Measurements from ENCODE around the gene ASIC2.

The ASIC2 gene

GRCh38 chr17:33292201-33292980, 704 bp downstream of the ASIC2 start:
- CTCF ChIA-PET: no interaction called here
- TF ChIP-seq CTCF (IDR thresholded peaks at IDR 0.05; ENCODE audit: insufficient read depth, low read length, missing control alignments): no peak
- DNase-seq (ENCODE audit: low read depth, low spot score): no peak
- no peak overlapping the region; the same call in 1 of the 2 replicates for H3K4me3 ChIP-seq (ENCODE audit: low read depth, low read length)
- POLR2A ChIA-PET: no interaction called here

GRCh38 chr17:33291248-33292200, 1.6 kb downstream of the ASIC2 start:
- CTCF ChIA-PET: no interaction called here
- TF ChIP-seq CTCF (IDR thresholded peaks at IDR 0.05; ENCODE audit: insufficient read depth, low read length, missing control alignments): no peak
- DNase-seq (ENCODE audit: low read depth, low spot score): no peak
- peak overlapping the region; percentile 29 for H3K4me3 ChIP-seq (ENCODE audit: low read depth, low read length)
- POLR2A ChIA-PET: no interaction called here

GRCh38 chr17:33290253-33290652, 2.8 kb downstream of the ASIC2 start:
- TF ChIP-seq CTCF (IDR thresholded peaks at IDR 0.05; ENCODE audit: insufficient read depth, low read length, missing control alignments): no peak
- DNase-seq (ENCODE audit: low read depth, low spot score): no peak
- POLR2A ChIA-PET: no interaction called here
- CTCF ChIA-PET: no interaction called here
- H3K4me3 ChIP-seq (ENCODE audit: low read depth, low read length): no peak overlapping the region

- H3K4me3 ChIP-seq (ENCODE audit: low read depth, low read length): no peak overlapping the region
- no peak for DNase-seq (ENCODE audit: low read depth, low spot score)
- POLR2A ChIA-PET: no interaction called here
- CTCF ChIA-PET: no interaction called here
- TF ChIP-seq CTCF (IDR thresholded peaks at IDR 0.05; ENCODE audit: insufficient read depth, low read length, missing control alignments): no peak
Measured at GRCh38 chr17:33288954-33289353, 4.1 kb downstream of the ASIC2 start.

GRCh38 chr17:33287096-33287725, 5.9 kb downstream of the ASIC2 start:
- ChIA-PET CTCF (interaction anchor here (1.1 kb wide), 1 partner anchor 16 kb away, joined by 3 read pairs; no protein-coding TSS in a partner anchor), POLR2A (no interaction called here)
- no peak for DNase-seq (ENCODE audit: low read depth, low spot score)

More at GRCh38 chr17:33287096-33287725, 5.9 kb downstream of the ASIC2 start:
- no peak for TF ChIP-seq CTCF (IDR thresholded peaks at IDR 0.05; ENCODE audit: insufficient read depth, low read length, missing control alignments)
- H3K4me3 ChIP-seq (ENCODE audit: low read depth, low read length): no peak overlapping the region
